WERI-Rb-1 (cell line): ENCODE results near the gene DIPK1B.

Experiments used
- DNase-seq: peaks from one replicate; pipeline ENCODE4 v3.0.0-alpha.2; 2020
- H3K27ac ChIP-seq: fragments of 250-450 bp; sonication (Bioruptor Pico); 2 replicates; pipeline ENCODE4 v1.5.1; 2020; ENCODE audit warnings: mild to moderate bottlenecking, moderate library complexity
- H3K27me3 ChIP-seq: fragments of 250-450 bp; sonication (Bioruptor Pico); 2 replicates; pipeline ENCODE4 v1.5.1; 2021; ENCODE audit warnings: mild to moderate bottlenecking, low read depth, moderate library complexity; ENCODE audit not compliant: insufficient read depth, severe bottlenecking
- H3K36me3 ChIP-seq: fragments of 250-450 bp; sonication (Bioruptor Pico); 2 replicates; pipeline ENCODE4 v1.5.1; 2020; ENCODE audit warnings: mild to moderate bottlenecking, moderate library complexity
- H3K4me3 ChIP-seq: 2 replicates; pipeline ENCODE4 v1.5.1; 2011; ENCODE audit warnings: low read depth, mild to moderate bottlenecking, control low read depth, low read length
- H3K9me3 ChIP-seq: fragments of 250-450 bp; sonication (Bioruptor Pico); 2 replicates; pipeline ENCODE4 v1.5.1; 2021; ENCODE audit warnings: mild to moderate bottlenecking, moderate library complexity; ENCODE audit not compliant: severe bottlenecking
- CTCF ChIP-seq: IDR thresholded peaks from 2 replicates; pipeline ENCODE4 v1.5.1; 2011; ENCODE audit warnings: low read depth, mild to moderate bottlenecking, control low read depth, inconsistent platforms, low read length

DIPK1B gene

GRCh38 chr9:136714893-136715274 is 2.5 kb downstream of the DIPK1B start:
- H3K27ac ChIP-seq = no peak overlapping the region
- no peak for TF ChIP-seq CTCF
- peaks cover 17% of the 10 kb centered on the region for H3K36me3 ChIP-seq

GRCh38 chr9:136717399-136717798 is 5.0 kb downstream of the DIPK1B start:
- no peak for TF ChIP-seq CTCF
- Histone ChIP-seq H3K4me3 (no peak overlapping the region), H3K9me3 (no peaks in the 10 kb centered on the region), H3K36me3 (peaks cover 30% of the 10 kb centered on the region), H3K27ac (no peak overlapping the region), H3K27me3 (no peaks in the 10 kb centered on the region)
- no peak for DNase-seq

More at GRCh38 chr9:136714893-136715274, 2.5 kb downstream of the DIPK1B start:
- Histone ChIP-seq H3K9me3 (no peaks in the 10 kb centered on the region), H3K4me3 (no peak overlapping the region), H3K27me3 (no peaks in the 10 kb centered on the region)
- DNase-seq = no peak

- H3K27ac ChIP-seq = no peak overlapping the region
- H3K27me3 ChIP-seq = no peaks in the 10 kb centered on the region
- no peak for DNase-seq
- TF ChIP-seq CTCF = no peak
- H3K36me3 ChIP-seq = peaks cover 42% of the 10 kb centered on the region
- no peak overlapping the region for H3K4me3 ChIP-seq
- H3K9me3 ChIP-seq = no peaks in the 10 kb centered on the region
These were observed 6.2 kb downstream of the DIPK1B start for GRCh38 chr9:136718345-136719194.

GRCh38 chr9:136719195-136719880 is 7.0 kb downstream of the DIPK1B start:
- TF ChIP-seq CTCF = no peak
- DNase-seq = no peak
- Histone ChIP-seq H3K36me3 (peaks cover 43% of the 10 kb centered on the region), H3K4me3 (no peak overlapping the region), H3K27ac (no peak overlapping the region), H3K9me3 (no peaks in the 10 kb centered on the region), H3K27me3 (no peaks in the 10 kb centered on the region)

- no peak for DNase-seq
- Histone ChIP-seq H3K36me3 (peaks cover 46% of the 10 kb centered on the region), H3K27ac (no peak overlapping the region), H3K4me3 (no peak overlapping the region), H3K9me3 (no peaks in the 10 kb centered on the region), H3K27me3 (no peaks in the 10 kb centered on the region)
- TF ChIP-seq CTCF = no peak
These were observed 8.0 kb downstream of the DIPK1B start for GRCh38 chr9:136720251-136720897.
